ENCODE data around the gene TTC3.

TTC3 gene

GRCh38 chr21:37248298-37248697 is 175.2 kb downstream of the TTC3 start:
- DNase-seq (ENCODE audit: low read depth, low spot score) = no peak

GRCh38 chr21:37249112-37249904 is 176.3 kb downstream of the TTC3 start:
- DNase-seq (ENCODE audit: low read depth, low spot score) = no peak

GRCh38 chr21:37251294-37251634 is 178.2 kb downstream of the TTC3 start:
- DNase-seq (ENCODE audit: low read depth, low spot score) = no peak
